Raji (cell line): ENCODE results near the gene VPS33A.

Experiments
- POLR2A ChIP-seq: IDR thresholded peaks from 2 replicates; pipeline ENCODE4 v1.6.1; 2011; ENCODE audit warnings: low read depth, low read length, control low read depth; ENCODE audit not compliant: insufficient read depth

VPS33A gene

GRCh38 chr12:122266230-122266901 lies at the start of gene VPS33A:
Gene VPS33A (minus strand): TSS chr12:122266494. CDS start chr12:122266408, 86 bp downstream.
- TF ChIP-seq POLR2A: peak; percentile 97

GRCh38 chr12:122312926-122313325 lies 46.6 kb upstream of the VPS33A start:
- TF ChIP-seq POLR2A: no peak

GRCh38 chr12:122311696-122312095 lies 45.4 kb upstream of the VPS33A start:
- no peak for TF ChIP-seq POLR2A

- no peak for TF ChIP-seq POLR2A
Measured at GRCh38 chr12:122310626-122311333, 44.5 kb upstream of the VPS33A start.

- TF ChIP-seq POLR2A: no peak
Measured at GRCh38 chr12:122309564-122310121, 43.3 kb upstream of the VPS33A start.

- TF ChIP-seq POLR2A: no peak
Measured at GRCh38 chr12:122308811-122309210, 42.5 kb upstream of the VPS33A start.

- no peak for TF ChIP-seq POLR2A
Measured at GRCh38 chr12:122306407-122306806, 40.1 kb upstream of the VPS33A start.

- TF ChIP-seq POLR2A: no peak
Measured at GRCh38 chr12:122304924-122305323, 38.6 kb upstream of the VPS33A start.

GRCh38 chr12:122303068-122303467 lies 36.8 kb upstream of the VPS33A start:
- TF ChIP-seq POLR2A: no peak

- no peak for TF ChIP-seq POLR2A
Measured at GRCh38 chr12:122298071-122298748, 31.9 kb upstream of the VPS33A start.

- TF ChIP-seq POLR2A: no peak
Measured at GRCh38 chr12:122297494-122297893, 31.2 kb upstream of the VPS33A start.

GRCh38 chr12:122295877-122296276 lies 29.6 kb upstream of the VPS33A start:
- TF ChIP-seq POLR2A: no peak

GRCh38 chr12:122293081-122293480 lies 26.8 kb upstream of the VPS33A start:
- no peak for TF ChIP-seq POLR2A

- TF ChIP-seq POLR2A: no peak
Measured at GRCh38 chr12:122291431-122291830, 25.1 kb upstream of the VPS33A start.

- TF ChIP-seq POLR2A: no peak
Measured at GRCh38 chr12:122283680-122284079, 17.4 kb upstream of the VPS33A start.

- no peak for TF ChIP-seq POLR2A
Measured at GRCh38 chr12:122282061-122282460, 15.8 kb upstream of the VPS33A start.

- no peak for TF ChIP-seq POLR2A
Measured at GRCh38 chr12:122276242-122276641, 9.9 kb upstream of the VPS33A start.
